ENCODE results near the gene TFF2.

The TFF2 gene

GRCh38 chr21:42383331-42383730 is 32.5 kb upstream of the TFF2 start:
- DNase-seq: no peak

- DNase-seq: no peak
Observed at GRCh38 chr21:42382915-42383314, 32.1 kb upstream of the TFF2 start.

GRCh38 chr21:42381347-42381984 is 30.7 kb upstream of the TFF2 start:
- DNase-seq: no peak

- no peak for DNase-seq
Observed at GRCh38 chr21:42379426-42380215, 28.8 kb upstream of the TFF2 start.

GRCh38 chr21:42378418-42378817 is 27.6 kb upstream of the TFF2 start:
- no peak for DNase-seq

GRCh38 chr21:42377951-42378340 is 27.2 kb upstream of the TFF2 start:
- no peak for DNase-seq

GRCh38 chr21:42377211-42377950 is 26.6 kb upstream of the TFF2 start:
- DNase-seq: no peak

- no peak for DNase-seq
Observed at GRCh38 chr21:42376338-42376982, 25.7 kb upstream of the TFF2 start.

- DNase-seq: no peak
Observed at GRCh38 chr21:42375966-42376337, 25.2 kb upstream of the TFF2 start.

GRCh38 chr21:42375506-42375905 is 24.7 kb upstream of the TFF2 start:
- DNase-seq: no peak

- DNase-seq: no peak
Observed at GRCh38 chr21:42374864-42375499, 24.2 kb upstream of the TFF2 start.

GRCh38 chr21:42374457-42374856 is 23.7 kb upstream of the TFF2 start:
- no peak for DNase-seq

GRCh38 chr21:42373908-42374455 is 23.2 kb upstream of the TFF2 start:
- no peak for DNase-seq

- DNase-seq: no peak
Observed at GRCh38 chr21:42373196-42373907, 22.6 kb upstream of the TFF2 start.

GRCh38 chr21:42370894-42371654 is 20.3 kb upstream of the TFF2 start:
- no peak for DNase-seq

- DNase-seq: no peak
Observed at GRCh38 chr21:42369821-42370220, 19.0 kb upstream of the TFF2 start.

- no peak for DNase-seq
Observed at GRCh38 chr21:42367367-42368165, 16.8 kb upstream of the TFF2 start.

GRCh38 chr21:42366292-42367010 is 15.7 kb upstream of the TFF2 start, which contains the start of gene TFF1:
Gene TFF1 (minus strand): TSS chr21:42366535. CDS start chr21:42366495, 40 bp downstream.
- DNase-seq: no peak

- DNase-seq: no peak
Observed at GRCh38 chr21:42365770-42366169, 15.0 kb upstream of the TFF2 start.
